NCI-H345 treated with DMSO at 0.1 percent for 48 hours (cell line): Measurements from ENCODE around the gene IGSF11.
"Not testable (repeated sequence)": the region's sequence is repeated elsewhere in the genome, so short reads cannot be mapped to it uniquely, and the experiment has no call there.

Source experiments
- DNase-seq: peaks from one replicate; lab custom pipeline; 2025; ENCODE audit not compliant: unreplicated experiment; lab: John Stamatoyannopoulos, UW

The IGSF11 gene

GRCh38 chr3:118990823-118991560, 43.7 kb downstream of the IGSF11 start:
- DNase-seq: no peak

- DNase-seq: no peak
Observed at GRCh38 chr3:118988198-118989130, 46.2 kb downstream of the IGSF11 start.

GRCh38 chr3:118987477-118987876, 47.2 kb downstream of the IGSF11 start:
- no peak for DNase-seq

DNA sequence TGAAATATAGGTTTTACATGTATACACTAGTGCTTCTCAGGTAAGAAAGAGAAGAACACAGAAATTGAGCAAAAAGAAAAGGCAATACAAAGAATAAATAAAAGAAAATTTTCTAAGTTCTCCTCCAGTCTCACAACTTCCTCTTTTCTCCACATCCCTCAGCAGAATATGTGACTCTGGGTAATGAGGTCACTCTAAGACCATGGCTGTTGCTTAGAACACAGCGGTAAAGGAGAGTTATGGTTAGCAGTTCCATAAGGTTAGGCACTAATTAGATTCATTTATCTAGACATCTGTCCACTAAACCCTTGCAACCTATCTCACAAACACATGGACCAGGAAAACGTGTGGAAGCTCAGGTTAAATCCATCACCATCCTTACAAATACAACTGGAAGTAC, 47.9 kb downstream of the IGSF11 start:
- DNase-seq: no peak

DNA sequence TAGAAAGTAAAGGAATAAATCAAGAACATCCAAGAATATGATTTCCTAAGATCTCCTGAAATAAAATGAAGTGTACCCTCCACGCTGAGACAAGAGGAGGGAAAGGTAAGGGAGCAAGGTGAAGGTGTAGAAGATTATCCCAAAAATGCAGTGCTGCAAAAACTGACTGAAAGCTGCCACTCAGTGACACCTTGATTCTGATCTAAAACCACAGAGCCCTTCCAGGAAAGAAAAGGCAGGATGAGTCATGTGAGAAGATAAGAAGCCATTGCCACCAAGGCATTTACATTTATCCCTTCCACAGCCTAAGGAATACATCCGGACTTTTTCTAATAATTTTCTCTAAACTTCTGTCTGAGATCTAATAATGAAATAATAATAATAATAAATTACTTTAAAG, 49.9 kb downstream of the IGSF11 start:
- DNase-seq: no peak

GRCh38 chr3:118981494-118982134, 53.0 kb downstream of the IGSF11 start:
- no peak for DNase-seq

GRCh38 chr3:118980832-118981231, 53.8 kb downstream of the IGSF11 start:
- no peak for DNase-seq

DNA sequence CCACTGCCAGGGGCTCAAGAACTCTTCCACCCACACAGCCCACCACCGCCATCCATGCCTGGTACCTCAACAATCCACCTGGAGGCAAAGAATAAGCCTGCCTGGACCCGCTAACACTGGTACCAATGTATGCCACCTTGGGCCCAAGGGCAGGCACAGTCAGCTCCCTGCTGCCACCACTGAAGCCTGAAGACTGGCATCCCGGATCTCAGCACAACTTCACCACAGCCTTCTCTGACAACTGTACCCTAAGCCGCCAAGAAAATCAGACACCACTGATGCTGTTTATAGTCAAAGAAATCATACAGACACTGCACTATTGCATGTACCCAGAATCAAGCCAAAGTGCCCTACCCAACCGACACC, 56.3 kb downstream of the IGSF11 start:
- DNase-seq: no peak

- DNase-seq: no peak
Observed at GRCh38 chr3:118977671-118978392, 56.8 kb downstream of the IGSF11 start.

DNA sequence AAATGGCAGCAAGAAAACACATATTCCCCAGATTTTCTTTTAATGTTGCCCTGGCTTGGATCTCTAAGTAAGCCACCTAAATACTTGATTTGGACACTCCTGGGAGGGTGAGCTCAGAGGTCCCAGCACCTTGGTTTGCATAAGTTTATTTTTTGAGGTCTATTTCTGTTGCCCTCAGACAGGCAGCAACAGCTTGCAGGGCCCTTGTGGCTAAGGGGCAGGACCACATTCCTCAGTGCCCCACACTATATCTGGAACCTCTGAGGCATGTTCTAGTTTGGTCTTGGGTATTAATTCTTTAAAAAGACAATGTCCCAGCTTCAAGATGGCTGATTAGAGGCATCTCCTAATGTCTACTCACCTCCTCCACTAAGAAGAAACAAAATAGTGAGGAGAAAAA, 57.5 kb downstream of the IGSF11 start:
- no peak for DNase-seq

DNA sequence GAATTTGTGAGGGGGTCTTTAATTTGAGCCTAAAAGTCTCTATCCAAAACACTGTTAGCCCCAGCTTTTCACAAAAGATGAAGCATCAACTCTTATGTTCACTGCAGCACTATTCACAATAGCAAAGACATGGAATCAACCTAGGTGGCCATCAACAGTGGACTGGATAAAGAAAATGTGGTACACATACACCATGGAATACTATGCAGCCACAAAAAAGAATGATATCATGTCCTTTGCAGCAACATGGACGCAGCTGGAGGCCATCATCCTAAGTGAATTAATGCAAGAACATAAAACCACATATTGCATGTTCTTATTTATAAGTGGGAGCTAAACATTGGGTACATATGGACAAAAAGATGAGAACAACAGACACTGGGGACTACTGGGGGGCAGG, 59.2 kb downstream of the IGSF11 start:
- DNase-seq: not testable (repeated sequence)

DNA sequence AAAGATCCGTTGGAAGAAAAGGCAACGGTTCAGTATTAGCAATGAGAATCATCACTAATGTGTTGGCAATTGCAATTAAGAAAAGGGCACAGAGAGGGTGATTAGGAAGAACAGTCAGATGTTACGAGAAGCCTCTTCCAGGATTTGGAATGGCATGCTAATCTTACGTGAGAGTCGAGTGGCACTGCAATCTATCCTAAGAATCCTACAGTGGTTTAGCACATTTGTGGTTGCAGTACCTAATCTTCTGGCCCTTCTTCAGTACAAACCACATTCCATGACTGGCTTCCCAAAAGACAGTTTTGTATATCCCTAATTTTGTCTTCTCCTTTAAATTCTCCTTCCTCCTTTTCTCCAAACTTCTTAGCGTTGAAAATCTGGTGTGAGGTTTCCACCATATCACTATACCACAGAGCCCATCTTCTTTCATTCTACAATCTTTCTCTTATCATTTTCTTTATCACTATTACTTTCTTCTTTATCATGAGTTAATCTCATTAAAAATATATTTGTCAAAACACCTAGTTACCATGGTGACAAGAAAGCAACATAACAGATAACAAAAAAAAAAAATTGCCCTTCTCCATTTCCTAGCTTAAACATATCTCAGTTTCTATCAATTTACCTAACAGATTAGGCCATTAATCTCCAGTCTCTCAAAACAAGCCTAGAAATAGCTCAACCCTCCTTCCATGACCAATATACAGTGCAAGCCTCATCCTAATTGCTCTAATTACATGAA, 60.1 kb downstream of the IGSF11 start:
- DNase-seq: no peak

GRCh38 chr3:118973050-118973449, 61.6 kb downstream of the IGSF11 start:
- DNase-seq: no peak

DNA sequence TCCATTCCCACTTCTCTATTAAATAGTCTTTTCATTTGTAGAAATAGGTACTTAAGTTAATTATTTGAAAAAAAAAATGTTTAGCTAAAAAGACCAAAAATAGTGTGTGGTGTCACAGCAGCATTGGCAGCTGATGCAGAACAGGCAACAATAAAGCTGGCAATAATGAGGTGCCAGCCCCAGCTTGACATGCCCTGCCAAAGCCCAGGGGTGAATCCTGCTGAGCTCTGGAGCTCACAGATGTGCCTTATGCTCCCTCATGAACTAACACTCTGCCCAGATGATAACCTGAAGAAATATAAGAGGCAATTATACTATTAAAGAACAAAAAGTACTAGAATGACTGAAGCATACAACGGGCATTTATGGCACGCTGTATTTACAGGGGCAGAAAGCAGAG, 63.8 kb downstream of the IGSF11 start:
- DNase-seq: no peak

- DNase-seq: no peak
Observed at GRCh38 chr3:118968640-118969039, 66.0 kb downstream of the IGSF11 start.

- no peak for DNase-seq
Observed at GRCh38 chr3:118968111-118968510, 66.5 kb downstream of the IGSF11 start.

DNA sequence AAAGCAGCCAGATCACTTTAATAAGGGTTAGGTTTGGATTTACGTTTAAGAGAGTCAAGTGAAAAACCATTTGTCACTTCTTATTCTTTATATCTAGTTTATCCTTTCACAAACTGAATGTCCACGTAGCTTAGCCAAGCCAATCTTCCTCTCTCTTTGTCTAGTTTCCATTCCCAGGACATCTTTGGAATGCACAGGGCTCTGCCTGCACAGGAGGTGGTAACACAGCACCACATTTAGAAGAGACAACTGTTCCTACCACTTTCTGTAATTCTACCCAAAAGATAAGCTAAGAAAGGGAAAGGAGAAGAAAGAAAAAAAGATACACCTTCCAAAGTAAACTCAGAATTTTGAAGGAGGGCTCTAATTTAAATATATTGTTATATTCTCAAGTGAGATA, 67.9 kb downstream of the IGSF11 start:
- no peak for DNase-seq

DNA sequence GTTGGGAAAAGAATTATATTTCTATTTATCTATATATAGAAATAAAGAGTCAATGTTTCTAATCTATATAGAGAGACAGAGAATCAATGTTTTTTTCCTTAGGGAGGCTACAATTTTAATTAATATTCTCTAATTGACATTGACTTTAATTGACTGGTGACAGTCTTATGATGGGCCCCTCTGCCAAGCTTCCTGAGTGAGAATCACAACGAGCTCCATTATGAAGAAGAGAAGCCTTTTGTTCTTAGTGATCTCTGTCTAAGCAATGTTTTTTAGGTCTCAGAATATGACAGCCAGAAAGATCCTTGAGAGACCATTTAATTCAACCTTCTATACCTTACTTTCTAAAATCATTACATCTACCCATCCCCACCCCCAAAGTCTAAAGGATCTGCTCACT, 70.9 kb downstream of the IGSF11 start:
- no peak for DNase-seq

- no peak for DNase-seq
Observed at GRCh38 chr3:118960876-118961450, 73.7 kb downstream of the IGSF11 start.

- DNase-seq: no peak
Observed at GRCh38 chr3:118955914-118956556, 78.6 kb downstream of the IGSF11 start.
